Transverse colon (tissue), 4 donors: ENCODE measurements around the gene CSNK2B. TPM values are rescaled to one million over a fixed set of nuclear protein-coding genes. Genes with fewer than 3 reads are reported as not detected.

Experiments used
- DNase-seq: peaks from one replicate; pipeline ENCODE4 v3.0.0-alpha.2; 2019
- H3K27ac ChIP-seq, 4 donors: fragments of 200-600 bp; sonication (generic); 2 replicates each; pipeline ENCODE4 v1.5.1; 2016 to 2018; ENCODE audit warnings: inconsistent platforms in 4 of 4
- H3K27me3 ChIP-seq: fragments of 200-600 bp; sonication (generic); 2 replicates; pipeline ENCODE4 v1.5.1; 2017; ENCODE audit warnings: inconsistent platforms
- H3K36me3 ChIP-seq, 4 donors: fragments of 200-600 bp; sonication (generic); 2 replicates each; pipeline ENCODE4 v1.5.1; 2017 to 2019; ENCODE audit warnings: inconsistent platforms in 4 of 4
- H3K4me1 ChIP-seq, 4 donors: fragments of 200-600 bp; sonication (generic); 2 replicates each; pipeline ENCODE4 v1.5.1; 2017 to 2020; ENCODE audit warnings: inconsistent platforms in 4 of 4
- H3K4me3 ChIP-seq, 4 donors: fragments of 200-600 bp; sonication (generic); 1 replicate in 1 of 4; 2 replicates in 3 of 4; pipeline versions ENCODE4 v1.5.1 to v1.6.1; 2017 to 2019; ENCODE audit warnings: inconsistent platforms in 4 of 4
- H3K9me3 ChIP-seq, 2 donors: fragments of 200-600 bp; sonication (generic); 2 replicates each; pipeline ENCODE4 v1.5.1; 2017 to 2019; ENCODE audit warnings: inconsistent platforms in 2 of 2
- EP300 ChIP-seq: sonication (generic); formaldehyde crosslinking; IDR thresholded peaks from one replicate; pipeline ENCODE4 v1.6.1; 2017; ENCODE audit warnings: antibody characterized with exemption, low read depth
- POLR2A ChIP-seq: fragments of 450-650 bp; IDR thresholded peaks from one replicate; pipeline ENCODE4 v1.6.1; 2016; ENCODE audit warnings: antibody characterized with exemption, mild to moderate bottlenecking, moderate library complexity
- POLR2AphosphoS5 ChIP-seq, 3 donors: sonication (generic); formaldehyde crosslinking; IDR thresholded peaks; one replicate each; pipeline ENCODE4 v1.6.1; 2016; ENCODE audit warnings: antibody characterized with exemption in 3 of 3
- WGBS, 2 donors: methylation state at CpG; one replicate each; pipeline ENCODE4 v1.1.5; 2018; ENCODE audit warnings: low coverage in 1 of 2; 5-methylcytosine and 5-hydroxymethylcytosine counted together
- in situ Hi-C, 4 donors: fragments of 200-750 bp; cut with MboI; loops; one replicate each; pipeline versions ENCODE4 v1.15.0 to v1.15.1; 2017; ENCODE audit warnings: low sequenced_read_pairs in 3 of 4, low pct_ligation_motif_present in 1 of 4, low pct_unique_long_range_greater_than_20kb in 1 of 4
- intact Hi-C: fragments of 100-400 bp; cut with DNase I; formaldehyde crosslinking; loops from one replicate; pipeline ENCODE4 v1.15.1; 2023; ENCODE audit warnings: low total_unique reads
- total RNA-seq, 4 donors: library from RNA; depleted of rRNA; stranded (reverse); fragments of >200 nt; gene quantifications; one replicate each; pipeline ENCODE4 v1.1.0, GENCODE V29; 2016
- TF ChIP-seq, protein P1 (sequence below), 5 experiments: fragments of 200-600 bp in 3 of 5; fragments of 450-650 bp in 2 of 5; sonication (generic) in 3 of 5; IDR thresholded peaks; 1 replicate in 2 of 5; 2 replicates in 3 of 5; pipeline ENCODE4 v1.5.1; 2016 to 2017; ENCODE audit warnings: antibody characterized with exemption in 5 of 5, inconsistent platforms in 3 of 5, mild to moderate bottlenecking in 2 of 5, moderate library complexity in 1 of 5

Gene CSNK2B
- total RNA-seq, 4 donors from 2014 or later, result 182 to 231 (median 210) TPM

- H3K27me3 ChIP-seq, result no peaks in the 10 kb centered on the region
- no peak for DNase-seq
- H3K27ac ChIP-seq, result no peak overlapping the region
- no peaks in the 10 kb centered on the region for H3K9me3 ChIP-seq
- peaks cover 0 to 7% (median 0%) of the 10 kb centered on the region in 4 donors for H3K36me3 ChIP-seq
- TF ChIP-seq, protein P1, sequence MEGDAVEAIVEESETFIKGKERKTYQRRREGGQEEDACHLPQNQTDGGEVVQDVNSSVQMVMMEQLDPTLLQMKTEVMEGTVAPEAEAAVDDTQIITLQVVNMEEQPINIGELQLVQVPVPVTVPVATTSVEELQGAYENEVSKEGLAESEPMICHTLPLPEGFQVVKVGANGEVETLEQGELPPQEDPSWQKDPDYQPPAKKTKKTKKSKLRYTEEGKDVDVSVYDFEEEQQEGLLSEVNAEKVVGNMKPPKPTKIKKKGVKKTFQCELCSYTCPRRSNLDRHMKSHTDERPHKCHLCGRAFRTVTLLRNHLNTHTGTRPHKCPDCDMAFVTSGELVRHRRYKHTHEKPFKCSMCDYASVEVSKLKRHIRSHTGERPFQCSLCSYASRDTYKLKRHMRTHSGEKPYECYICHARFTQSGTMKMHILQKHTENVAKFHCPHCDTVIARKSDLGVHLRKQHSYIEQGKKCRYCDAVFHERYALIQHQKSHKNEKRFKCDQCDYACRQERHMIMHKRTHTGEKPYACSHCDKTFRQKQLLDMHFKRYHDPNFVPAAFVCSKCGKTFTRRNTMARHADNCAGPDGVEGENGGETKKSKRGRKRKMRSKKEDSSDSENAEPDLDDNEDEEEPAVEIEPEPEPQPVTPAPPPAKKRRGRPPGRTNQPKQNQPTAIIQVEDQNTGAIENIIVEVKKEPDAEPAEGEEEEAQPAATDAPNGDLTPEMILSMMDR (IDR thresholded peaks at IDR 0.05), result no peak
- TF ChIP-seq POLR2AphosphoS5 (IDR thresholded peaks at IDR 0.05) (no peak), POLR2A (no peak), EP300 (no peak)
- WGBS, 2 donors, result 88 to 91% methylated on average over 3 to 8 of the region's 8 CpGs
- no peak overlapping the region for H3K4me3 ChIP-seq
- in situ Hi-C loops, result no loop called here
- intact Hi-C loops, result loop anchor here (5.0 kb wide), 1 partner anchor 498 kb away; the partner anchor contains the start of genes PPT2 and PRRT1
- H3K4me1 ChIP-seq, result peaks cover 20 to 62% (median 41%) of the 10 kb centered on the region in 4 donors
These were observed 11.1 kb upstream of the CSNK2B start for GRCh38 chr6:31654574-31655348.

- Histone ChIP-seq H3K27me3 (no peaks in the 10 kb centered on the region), H3K36me3 (no peaks in the 10 kb centered on the region), H3K4me3 (no peak within 1 kb of the TSS), H3K27ac (peak within 1 kb of the TSS in 1 of 4 donors; percentile 4), H3K9me3 (no peaks in the 10 kb centered on the region), H3K4me1 (peaks cover 20 to 59% (median 43%) of the 10 kb centered on the region in 4 donors)
- in situ Hi-C loops, result no loop called here
- 40 to 63% methylated on average over 4 to 8 of the region's 8 CpGs for WGBS, 2 donors
- DNase-seq, result no peak
- TF ChIP-seq POLR2AphosphoS5 (IDR thresholded peaks at IDR 0.05) (no peak), EP300 (no peak), POLR2A (no peak)
- TF ChIP-seq, protein P1 (IDR thresholded peaks at IDR 0.05), result no peak
- intact Hi-C loops, result no loop called here
These were observed 10.3 kb upstream of the CSNK2B start, which contains the start of gene APOM for GRCh38 chr6:31655349-31656237. Gene APOM (plus strand): TSS chr6:31655894. CDS start chr6:31655967, 73 bp downstream.

DNA sequence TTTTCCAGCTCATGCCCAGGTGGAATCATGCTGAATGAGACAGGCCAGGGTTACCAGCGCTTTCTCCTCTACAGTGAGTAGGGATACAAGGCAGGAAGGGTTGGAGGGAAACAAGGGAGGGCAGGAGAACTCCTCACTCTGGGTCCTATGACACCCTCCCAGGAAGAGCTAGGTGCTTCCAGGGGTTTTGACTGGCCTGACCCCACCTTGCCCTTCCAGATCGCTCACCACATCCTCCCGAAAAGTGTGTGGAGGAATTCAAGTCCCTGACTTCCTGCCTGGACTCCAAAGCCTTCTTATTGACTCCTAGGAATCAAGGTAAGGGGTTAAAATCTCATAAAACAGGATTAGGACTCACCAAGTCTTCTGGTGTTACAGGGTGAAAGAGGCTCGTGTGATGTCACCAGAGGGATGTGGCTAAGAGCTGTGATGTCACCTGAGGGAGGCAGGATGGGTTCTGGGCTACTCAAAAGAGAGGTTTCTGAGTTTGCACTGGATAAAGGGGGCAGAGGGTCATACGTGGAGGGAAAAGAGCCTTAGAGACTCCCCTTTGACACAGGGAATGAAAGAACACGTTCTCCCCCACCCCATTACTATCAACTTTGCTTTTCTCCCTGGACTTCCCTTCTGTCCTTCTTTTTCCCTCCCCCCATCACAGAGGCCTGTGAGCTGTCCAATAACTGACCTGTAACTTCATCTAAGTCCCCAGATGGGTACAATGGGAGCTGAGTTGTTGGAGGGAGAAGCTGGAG is 8.3 kb upstream of the CSNK2B start:
- DNase-seq, result no peak
- H3K36me3 ChIP-seq, result peaks cover 0 to 5% (median 0%) of the 10 kb centered on the region in 4 donors
- no peak overlapping the region for H3K27ac ChIP-seq
- H3K4me1 ChIP-seq, result peaks cover 18 to 64% (median 39%) of the 10 kb centered on the region in 4 donors
- no peaks in the 10 kb centered on the region for H3K9me3 ChIP-seq
- 69 to 70% methylated on average over 4 to 6 of the region's 6 CpGs for WGBS, 2 donors
- TF ChIP-seq POLR2A, result no peak
- no peak for TF ChIP-seq POLR2AphosphoS5 (IDR thresholded peaks at IDR 0.05)
- TF ChIP-seq EP300, result no peak
- TF ChIP-seq, protein P1 (IDR thresholded peaks at IDR 0.05), result no peak
- H3K4me3 ChIP-seq, result no peak overlapping the region
- in situ Hi-C loops (no loop called here), intact Hi-C loops (no loop called here)
- H3K27me3 ChIP-seq, result no peaks in the 10 kb centered on the region
